WTC11 (cell line): ENCODE measurements around the gene SREBF1. TPM values are rescaled to one million over a fixed set of nuclear protein-coding genes. Genes with fewer than 3 reads are reported as not detected.
A peak's percentile ranks its signal among the peaks of the same experiment; 100 is the strongest.

ENCODE experiments used
- ATAC-seq: fragments of 200-7000 bp; cut with Tn5 transposase; 2 replicates; pipeline ENCODE4 v1.10.0; 2021; ENCODE audit warnings: mild to moderate bottlenecking, moderate library complexity
- CTCF ChIA-PET: fragments of 300-600 bp; sonication (Branson Sonifier 250); formaldehyde crosslinking; loops from one replicate; lab custom pipeline; 2021; ENCODE audit warnings: antibody characterized with exemption; lab: Charles Lee
- POLR2A ChIA-PET: fragments of 350-600 bp; sonication (Branson Sonifier 250); formaldehyde crosslinking; loops from one replicate; lab custom pipeline; 2021; ENCODE audit warnings: antibody characterized with exemption; lab: Charles Lee
- DNase-seq: peaks from one replicate; pipeline ENCODE4 v3.0.0; 2021; ENCODE audit warnings: low spot score
- H3K27ac Mint-ChIP-seq: 2 replicates; pipeline ENCODE4 v1.8.0; 2021; ENCODE audit warnings: mixed read lengths
- H3K27me3 Mint-ChIP-seq: 2 replicates; pipeline ENCODE4 v1.8.0; 2021; ENCODE audit warnings: low read depth, mild to moderate bottlenecking, moderate library complexity, mixed read lengths
- H3K36me3 Mint-ChIP-seq: 2 replicates; pipeline ENCODE4 v1.8.0; 2021; ENCODE audit warnings: mixed read lengths
- H3K4me1 Mint-ChIP-seq: 2 replicates; pipeline ENCODE4 v1.8.0; 2022; ENCODE audit warnings: mixed read lengths
- H3K4me3 Mint-ChIP-seq: 2 replicates; pipeline ENCODE4 v1.8.0; 2021; ENCODE audit warnings: mild to moderate bottlenecking, moderate library complexity, mixed read lengths
- H3K9me3 Mint-ChIP-seq: 2 replicates; pipeline ENCODE4 v1.8.0; 2021; ENCODE audit warnings: mixed read lengths
- ATF1 ChIP-seq: sonication (generic); formaldehyde crosslinking; IDR thresholded peaks from 2 replicates; pipeline ENCODE4 v1.8.1; 2023; ENCODE audit warnings: mild to moderate bottlenecking, moderate library complexity, missing genetic modification reagents
- FOXJ3 ChIP-seq: sonication (generic); formaldehyde crosslinking; IDR thresholded peaks from 2 replicates; pipeline ENCODE4 v1.9.0; 2021; ENCODE audit warnings: missing genetic modification reagents, mild to moderate bottlenecking, borderline replicate concordance
- JAZF1 ChIP-seq: fragments of 250-450 bp; sonication (Bioruptor Pico); IDR thresholded peaks from 2 replicates; pipeline ENCODE4 v1.9.0; 2021; ENCODE audit warnings: moderate library complexity, mild to moderate bottlenecking, inconsistent platforms
- NFYB ChIP-seq: sonication (generic); formaldehyde crosslinking; conservative IDR thresholded peaks from 2 replicates; pipeline ENCODE4 v1.8.0; 2022; ENCODE audit warnings: low read depth, missing genetic modification reagents
- NR2C2 ChIP-seq: sonication (generic); formaldehyde crosslinking; IDR thresholded peaks from 2 replicates; pipeline ENCODE4 v1.8.0; 2022; ENCODE audit warnings: mild to moderate bottlenecking, missing genetic modification reagents
- OVOL2 ChIP-seq: fragments of 250-450 bp; sonication (Bioruptor Pico); IDR thresholded peaks from 2 replicates; pipeline ENCODE4 v1.9.0; 2021; ENCODE audit warnings: mild to moderate bottlenecking, borderline replicate concordance
- PRRX2 ChIP-seq: fragments of 250-450 bp; sonication (Bioruptor Pico); IDR thresholded peaks from 2 replicates; pipeline ENCODE4 v1.8.0; 2021; ENCODE audit warnings: mild to moderate bottlenecking
- TP53 ChIP-seq: sonication (generic); formaldehyde crosslinking; IDR thresholded peaks from 2 replicates; pipeline ENCODE4 v1.8.1; 2023; ENCODE audit warnings: mild to moderate bottlenecking, missing genetic modification reagents
- ZBTB21 ChIP-seq: sonication (generic); formaldehyde crosslinking; IDR thresholded peaks from 2 replicates; pipeline ENCODE4 v1.8.1; 2023; ENCODE audit warnings: mild to moderate bottlenecking, missing genetic modification reagents, borderline replicate concordance
- ZNF317 ChIP-seq: sonication (generic); formaldehyde crosslinking; IDR thresholded peaks from 2 replicates; pipeline ENCODE4 v1.8.1; 2023; ENCODE audit warnings: low read depth, mild to moderate bottlenecking, moderate library complexity, missing genetic modification reagents, borderline replicate concordance
- total RNA-seq: library from RNA; stranded (reverse); gene quantifications from 3 replicates; pipeline ENCODE4 v1.2.3, GENCODE V29; 2021
- TF ChIP-seq, protein P1 (sequence below): sonication (generic); formaldehyde crosslinking; conservative IDR thresholded peaks from 2 replicates; pipeline ENCODE4 v1.8.1; 2023; ENCODE audit warnings: mild to moderate bottlenecking, low read depth, missing genetic modification reagents, moderate library complexity
- TF ChIP-seq, protein P2 (sequence below): sonication (generic); formaldehyde crosslinking; IDR thresholded peaks from 2 replicates; pipeline ENCODE4 v1.8.1; 2022; ENCODE audit warnings: mild to moderate bottlenecking, moderate library complexity, missing genetic modification reagents
- TF ChIP-seq, protein P3 (sequence below): sonication (generic); formaldehyde crosslinking; IDR thresholded peaks from 2 replicates; pipeline ENCODE4 v1.8.1; 2022; ENCODE audit warnings: low read depth, mild to moderate bottlenecking, moderate library complexity, missing genetic modification reagents, borderline replicate concordance
- TF ChIP-seq, protein P4 (sequence below): fragments of 250-450 bp; sonication (Bioruptor Pico); IDR thresholded peaks from 2 replicates; pipeline ENCODE4 v2.1.2; 2022; ENCODE audit warnings: mild to moderate bottlenecking, moderate library complexity
- TF ChIP-seq, protein P5 (sequence below): fragments of 250-450 bp; sonication (Bioruptor Pico); IDR thresholded peaks from 2 replicates; pipeline ENCODE4 v1.8.0; 2021; ENCODE audit warnings: mild to moderate bottlenecking
- TF ChIP-seq, protein P6 (sequence below): sonication (generic); formaldehyde crosslinking; IDR thresholded peaks from 2 replicates; pipeline ENCODE4 v1.8.1; 2023; ENCODE audit warnings: mild to moderate bottlenecking, missing genetic modification reagents
- TF ChIP-seq, protein P7 (sequence below): fragments of 250-450 bp; sonication (Bioruptor Pico); IDR thresholded peaks from 2 replicates; pipeline ENCODE4 v1.9.0; 2021; ENCODE audit warnings: mild to moderate bottlenecking

Gene SREBF1
- total RNA-seq, 1 experiment from 2014 or later, result 93.7 TPM

DNA sequence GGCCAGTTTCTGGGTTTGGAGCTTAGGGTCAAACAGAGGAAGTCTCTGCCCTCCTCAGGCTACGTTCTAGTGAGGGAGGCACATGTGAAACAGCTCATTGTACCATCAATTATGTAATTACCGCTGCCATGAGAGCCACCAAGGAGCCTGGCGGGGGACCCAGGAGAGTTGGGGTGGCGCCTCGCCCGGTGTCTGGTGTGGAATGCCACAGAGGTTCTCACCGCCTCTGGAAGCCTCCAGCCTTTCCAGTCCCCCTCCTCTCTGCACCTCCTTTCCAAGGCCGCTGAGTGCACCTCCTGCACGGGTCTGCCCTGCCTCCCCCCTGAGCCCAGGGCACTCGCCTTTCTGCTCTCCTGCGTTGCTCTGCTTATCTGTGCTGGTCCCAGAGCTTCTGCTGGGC lies 51.4 kb downstream of the SREBF1 start (continued):
- TF ChIP-seq ZNF317 (CRISPR knock-in tag) (no peak), PRRX2 (CRISPR knock-in tag) (no peak), ZBTB21 (no peak), NR2C2 (CRISPR knock-in tag) (no peak), OVOL2 (CRISPR knock-in tag) (no peak), TP53 (CRISPR knock-in tag) (no peak)
- TF ChIP-seq, protein P1, sequence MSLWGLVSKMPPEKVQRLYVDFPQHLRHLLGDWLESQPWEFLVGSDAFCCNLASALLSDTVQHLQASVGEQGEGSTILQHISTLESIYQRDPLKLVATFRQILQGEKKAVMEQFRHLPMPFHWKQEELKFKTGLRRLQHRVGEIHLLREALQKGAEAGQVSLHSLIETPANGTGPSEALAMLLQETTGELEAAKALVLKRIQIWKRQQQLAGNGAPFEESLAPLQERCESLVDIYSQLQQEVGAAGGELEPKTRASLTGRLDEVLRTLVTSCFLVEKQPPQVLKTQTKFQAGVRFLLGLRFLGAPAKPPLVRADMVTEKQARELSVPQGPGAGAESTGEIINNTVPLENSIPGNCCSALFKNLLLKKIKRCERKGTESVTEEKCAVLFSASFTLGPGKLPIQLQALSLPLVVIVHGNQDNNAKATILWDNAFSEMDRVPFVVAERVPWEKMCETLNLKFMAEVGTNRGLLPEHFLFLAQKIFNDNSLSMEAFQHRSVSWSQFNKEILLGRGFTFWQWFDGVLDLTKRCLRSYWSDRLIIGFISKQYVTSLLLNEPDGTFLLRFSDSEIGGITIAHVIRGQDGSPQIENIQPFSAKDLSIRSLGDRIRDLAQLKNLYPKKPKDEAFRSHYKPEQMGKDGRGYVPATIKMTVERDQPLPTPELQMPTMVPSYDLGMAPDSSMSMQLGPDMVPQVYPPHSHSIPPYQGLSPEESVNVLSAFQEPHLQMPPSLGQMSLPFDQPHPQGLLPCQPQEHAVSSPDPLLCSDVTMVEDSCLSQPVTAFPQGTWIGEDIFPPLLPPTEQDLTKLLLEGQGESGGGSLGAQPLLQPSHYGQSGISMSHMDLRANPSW (CRISPR knock-in tag), result no peak
- TF ChIP-seq, protein P2, sequence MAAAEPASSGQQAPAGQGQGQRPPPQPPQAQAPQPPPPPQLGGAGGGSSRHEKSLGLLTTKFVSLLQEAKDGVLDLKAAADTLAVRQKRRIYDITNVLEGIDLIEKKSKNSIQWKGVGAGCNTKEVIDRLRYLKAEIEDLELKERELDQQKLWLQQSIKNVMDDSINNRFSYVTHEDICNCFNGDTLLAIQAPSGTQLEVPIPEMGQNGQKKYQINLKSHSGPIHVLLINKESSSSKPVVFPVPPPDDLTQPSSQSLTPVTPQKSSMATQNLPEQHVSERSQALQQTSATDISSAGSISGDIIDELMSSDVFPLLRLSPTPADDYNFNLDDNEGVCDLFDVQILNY, result no peak
- TF ChIP-seq, protein P3, sequence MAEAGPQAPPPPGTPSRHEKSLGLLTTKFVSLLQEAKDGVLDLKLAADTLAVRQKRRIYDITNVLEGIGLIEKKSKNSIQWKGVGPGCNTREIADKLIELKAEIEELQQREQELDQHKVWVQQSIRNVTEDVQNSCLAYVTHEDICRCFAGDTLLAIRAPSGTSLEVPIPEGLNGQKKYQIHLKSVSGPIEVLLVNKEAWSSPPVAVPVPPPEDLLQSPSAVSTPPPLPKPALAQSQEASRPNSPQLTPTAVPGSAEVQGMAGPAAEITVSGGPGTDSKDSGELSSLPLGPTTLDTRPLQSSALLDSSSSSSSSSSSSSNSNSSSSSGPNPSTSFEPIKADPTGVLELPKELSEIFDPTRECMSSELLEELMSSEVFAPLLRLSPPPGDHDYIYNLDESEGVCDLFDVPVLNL (CRISPR knock-in tag), result no peak

DNA sequence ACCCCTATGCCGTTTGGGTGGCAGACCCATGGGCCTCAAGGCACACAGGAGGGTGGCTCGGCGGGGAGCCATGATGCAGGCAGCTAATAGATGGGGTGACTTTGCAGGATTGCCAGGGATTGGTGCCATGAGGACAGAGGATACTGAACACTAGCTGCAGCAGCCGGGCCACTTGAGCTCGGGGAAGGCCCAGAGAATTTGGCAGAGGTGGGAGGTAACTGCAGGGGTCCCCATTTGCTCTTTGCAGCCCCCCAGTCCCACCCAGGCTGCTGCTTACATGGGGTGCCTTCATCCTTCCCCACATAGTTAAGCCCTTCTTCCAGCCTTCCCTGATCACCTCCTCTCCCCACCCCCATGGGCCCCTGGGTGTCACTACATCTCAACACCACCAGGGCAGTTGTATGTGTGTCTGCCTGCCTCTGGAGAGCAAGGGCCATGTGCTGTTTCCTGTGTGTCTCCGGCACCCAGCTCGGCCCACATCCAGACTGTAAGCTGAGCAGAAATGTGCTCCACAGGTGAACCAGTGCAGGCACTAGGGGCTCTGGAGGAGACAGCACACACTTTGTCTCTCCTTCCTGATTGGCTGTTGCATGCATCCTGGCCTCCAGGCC lies 52.0 kb downstream of the SREBF1 start:
- CTCF ChIA-PET, result interaction anchor here (0.6 to 3.1 kb wide), 20 partner anchors 8 to 288 kb away, joined by 3 to 12 read pairs (median 6); partner anchors contain the start of genes RASD1 and SREBF1
- Mint-ChIP-seq H3K4me1 (peaks cover 50% of the 10 kb centered on the region), H3K9me3 (no peaks in the 10 kb centered on the region), H3K27ac (peak overlapping the region; percentile 41; the same call in 1 of the 2 replicates), H3K4me3 (peak overlapping the region; percentile 78), H3K36me3 (no peaks in the 10 kb centered on the region), H3K27me3 (peaks cover 27% of the 10 kb centered on the region)
- ATAC-seq (0 out of 2 replicates have a peak, but pooled peaks have one; percentile 0), DNase-seq (no peak)
- POLR2A ChIA-PET, result interaction anchor here (1.2 kb wide), 1 partner anchor 51 kb away, joined by 3 read pairs; no protein-coding TSS in a partner anchor
- peak; percentile 18; the same call in 1 of the 2 replicates for TF ChIP-seq NFYB (CRISPR knock-in tag)
- no peak for TF ChIP-seq FOXJ3 (CRISPR knock-in tag)
- TF ChIP-seq, protein P4, sequence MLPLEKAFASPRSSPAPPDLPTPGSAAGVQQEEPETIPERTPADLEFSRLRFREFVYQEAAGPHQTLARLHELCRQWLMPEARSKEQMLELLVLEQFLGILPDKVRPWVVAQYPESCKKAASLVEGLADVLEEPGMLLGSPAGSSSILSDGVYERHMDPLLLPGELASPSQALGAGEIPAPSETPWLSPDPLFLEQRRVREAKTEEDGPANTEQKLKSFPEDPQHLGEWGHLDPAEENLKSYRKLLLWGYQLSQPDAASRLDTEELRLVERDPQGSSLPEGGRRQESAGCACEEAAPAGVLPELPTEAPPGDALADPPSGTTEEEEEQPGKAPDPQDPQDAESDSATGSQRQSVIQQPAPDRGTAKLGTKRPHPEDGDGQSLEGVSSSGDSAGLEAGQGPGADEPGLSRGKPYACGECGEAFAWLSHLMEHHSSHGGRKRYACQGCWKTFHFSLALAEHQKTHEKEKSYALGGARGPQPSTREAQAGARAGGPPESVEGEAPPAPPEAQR, result no peak

DNA sequence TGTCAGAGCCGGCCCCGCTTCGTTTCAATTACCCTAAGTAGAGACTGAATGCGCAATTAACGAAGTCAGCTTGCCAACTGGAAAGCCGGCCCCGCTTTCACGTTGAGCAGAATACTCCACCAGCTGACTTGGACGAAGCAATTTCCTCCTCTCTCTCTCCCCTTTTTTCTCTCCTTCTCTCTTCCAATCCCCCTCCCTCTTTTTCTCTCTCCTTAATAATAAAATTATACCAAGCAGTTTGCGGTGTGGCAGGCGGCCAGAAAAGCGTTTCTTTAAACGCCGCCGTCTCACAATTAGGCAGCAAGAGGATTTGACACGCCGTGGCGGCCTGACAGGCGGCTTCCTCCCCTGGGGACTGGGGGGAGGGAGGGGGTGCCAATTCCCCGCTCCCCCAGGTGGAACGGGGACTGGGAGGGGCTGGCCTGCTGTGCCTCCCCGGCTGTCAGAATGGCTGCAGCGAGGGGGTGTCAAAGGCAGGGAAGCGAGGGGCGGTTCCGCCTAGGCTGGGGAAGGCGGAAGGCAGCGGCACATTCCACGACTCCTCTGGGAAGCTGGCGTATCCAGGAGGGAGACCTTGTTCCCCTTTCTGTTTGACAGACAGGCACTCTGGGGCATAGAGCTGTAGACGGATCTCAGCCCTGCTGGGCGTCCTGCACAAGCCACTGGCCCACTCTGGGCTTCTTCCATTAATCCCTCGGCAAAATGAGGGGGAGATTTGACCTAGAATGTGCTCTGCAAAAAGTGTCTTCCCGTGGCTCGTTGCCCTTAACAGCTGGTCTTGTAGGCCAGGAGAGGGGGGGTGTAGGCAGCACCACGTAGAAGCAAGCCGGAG lies 52.7 kb downstream of the SREBF1 start:
- Mint-ChIP-seq H3K27ac (peak overlapping the region; percentile 81; the same call in 1 of the 2 replicates), H3K4me3 (peak overlapping the region; percentile 78), H3K27me3 (peaks cover 27% of the 10 kb centered on the region), H3K36me3 (no peaks in the 10 kb centered on the region), H3K9me3 (no peaks in the 10 kb centered on the region), H3K4me1 (peaks cover 45% of the 10 kb centered on the region)
- DNase-seq (peak; percentile 55), ATAC-seq (peak; percentile 7; the same call in 1 of the 2 replicates)
- POLR2A ChIA-PET, result interaction anchor here (1.2 kb wide), 1 partner anchor 52 kb away, joined by 3 read pairs; no protein-coding TSS in a partner anchor
- CTCF ChIA-PET, result interaction anchor here (0.6 to 3.1 kb wide), 17 partner anchors 8 to 287 kb away, joined by 3 to 12 read pairs (median 6); partner anchors contain the start of genes RASD1 and SREBF1
- TF ChIP-seq ATF1 (CRISPR knock-in tag), result no peak
- TF ChIP-seq, protein P5, sequence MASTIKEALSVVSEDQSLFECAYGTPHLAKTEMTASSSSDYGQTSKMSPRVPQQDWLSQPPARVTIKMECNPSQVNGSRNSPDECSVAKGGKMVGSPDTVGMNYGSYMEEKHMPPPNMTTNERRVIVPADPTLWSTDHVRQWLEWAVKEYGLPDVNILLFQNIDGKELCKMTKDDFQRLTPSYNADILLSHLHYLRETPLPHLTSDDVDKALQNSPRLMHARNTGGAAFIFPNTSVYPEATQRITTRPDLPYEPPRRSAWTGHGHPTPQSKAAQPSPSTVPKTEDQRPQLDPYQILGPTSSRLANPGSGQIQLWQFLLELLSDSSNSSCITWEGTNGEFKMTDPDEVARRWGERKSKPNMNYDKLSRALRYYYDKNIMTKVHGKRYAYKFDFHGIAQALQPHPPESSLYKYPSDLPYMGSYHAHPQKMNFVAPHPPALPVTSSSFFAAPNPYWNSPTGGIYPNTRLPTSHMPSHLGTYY (CRISPR knock-in tag), result no peak
- TF ChIP-seq, protein P6, sequence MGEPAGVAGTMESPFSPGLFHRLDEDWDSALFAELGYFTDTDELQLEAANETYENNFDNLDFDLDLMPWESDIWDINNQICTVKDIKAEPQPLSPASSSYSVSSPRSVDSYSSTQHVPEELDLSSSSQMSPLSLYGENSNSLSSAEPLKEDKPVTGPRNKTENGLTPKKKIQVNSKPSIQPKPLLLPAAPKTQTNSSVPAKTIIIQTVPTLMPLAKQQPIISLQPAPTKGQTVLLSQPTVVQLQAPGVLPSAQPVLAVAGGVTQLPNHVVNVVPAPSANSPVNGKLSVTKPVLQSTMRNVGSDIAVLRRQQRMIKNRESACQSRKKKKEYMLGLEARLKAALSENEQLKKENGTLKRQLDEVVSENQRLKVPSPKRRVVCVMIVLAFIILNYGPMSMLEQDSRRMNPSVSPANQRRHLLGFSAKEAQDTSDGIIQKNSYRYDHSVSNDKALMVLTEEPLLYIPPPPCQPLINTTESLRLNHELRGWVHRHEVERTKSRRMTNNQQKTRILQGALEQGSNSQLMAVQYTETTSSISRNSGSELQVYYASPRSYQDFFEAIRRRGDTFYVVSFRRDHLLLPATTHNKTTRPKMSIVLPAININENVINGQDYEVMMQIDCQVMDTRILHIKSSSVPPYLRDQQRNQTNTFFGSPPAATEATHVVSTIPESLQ (CRISPR knock-in tag), result no peak
- TF ChIP-seq JAZF1, result no peak
- TF ChIP-seq, protein P7, sequence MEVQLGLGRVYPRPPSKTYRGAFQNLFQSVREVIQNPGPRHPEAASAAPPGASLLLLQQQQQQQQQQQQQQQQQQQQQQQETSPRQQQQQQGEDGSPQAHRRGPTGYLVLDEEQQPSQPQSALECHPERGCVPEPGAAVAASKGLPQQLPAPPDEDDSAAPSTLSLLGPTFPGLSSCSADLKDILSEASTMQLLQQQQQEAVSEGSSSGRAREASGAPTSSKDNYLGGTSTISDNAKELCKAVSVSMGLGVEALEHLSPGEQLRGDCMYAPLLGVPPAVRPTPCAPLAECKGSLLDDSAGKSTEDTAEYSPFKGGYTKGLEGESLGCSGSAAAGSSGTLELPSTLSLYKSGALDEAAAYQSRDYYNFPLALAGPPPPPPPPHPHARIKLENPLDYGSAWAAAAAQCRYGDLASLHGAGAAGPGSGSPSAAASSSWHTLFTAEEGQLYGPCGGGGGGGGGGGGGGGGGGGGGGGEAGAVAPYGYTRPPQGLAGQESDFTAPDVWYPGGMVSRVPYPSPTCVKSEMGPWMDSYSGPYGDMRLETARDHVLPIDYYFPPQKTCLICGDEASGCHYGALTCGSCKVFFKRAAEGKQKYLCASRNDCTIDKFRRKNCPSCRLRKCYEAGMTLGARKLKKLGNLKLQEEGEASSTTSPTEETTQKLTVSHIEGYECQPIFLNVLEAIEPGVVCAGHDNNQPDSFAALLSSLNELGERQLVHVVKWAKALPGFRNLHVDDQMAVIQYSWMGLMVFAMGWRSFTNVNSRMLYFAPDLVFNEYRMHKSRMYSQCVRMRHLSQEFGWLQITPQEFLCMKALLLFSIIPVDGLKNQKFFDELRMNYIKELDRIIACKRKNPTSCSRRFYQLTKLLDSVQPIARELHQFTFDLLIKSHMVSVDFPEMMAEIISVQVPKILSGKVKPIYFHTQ, result no peak
